ENCODE results near the gene FRMPD3. TPM values are rescaled to one million over a fixed set of nuclear protein-coding genes. Genes with fewer than 3 reads are reported as not detected.

The FRMPD3 gene
- total RNA-seq, 1 donor from 2014 or later, result 0.08 TPM

GRCh38 chrX:107448625-107448997, 841 bp upstream of the FRMPD3 start:
- TF ChIP-seq, protein P1, sequence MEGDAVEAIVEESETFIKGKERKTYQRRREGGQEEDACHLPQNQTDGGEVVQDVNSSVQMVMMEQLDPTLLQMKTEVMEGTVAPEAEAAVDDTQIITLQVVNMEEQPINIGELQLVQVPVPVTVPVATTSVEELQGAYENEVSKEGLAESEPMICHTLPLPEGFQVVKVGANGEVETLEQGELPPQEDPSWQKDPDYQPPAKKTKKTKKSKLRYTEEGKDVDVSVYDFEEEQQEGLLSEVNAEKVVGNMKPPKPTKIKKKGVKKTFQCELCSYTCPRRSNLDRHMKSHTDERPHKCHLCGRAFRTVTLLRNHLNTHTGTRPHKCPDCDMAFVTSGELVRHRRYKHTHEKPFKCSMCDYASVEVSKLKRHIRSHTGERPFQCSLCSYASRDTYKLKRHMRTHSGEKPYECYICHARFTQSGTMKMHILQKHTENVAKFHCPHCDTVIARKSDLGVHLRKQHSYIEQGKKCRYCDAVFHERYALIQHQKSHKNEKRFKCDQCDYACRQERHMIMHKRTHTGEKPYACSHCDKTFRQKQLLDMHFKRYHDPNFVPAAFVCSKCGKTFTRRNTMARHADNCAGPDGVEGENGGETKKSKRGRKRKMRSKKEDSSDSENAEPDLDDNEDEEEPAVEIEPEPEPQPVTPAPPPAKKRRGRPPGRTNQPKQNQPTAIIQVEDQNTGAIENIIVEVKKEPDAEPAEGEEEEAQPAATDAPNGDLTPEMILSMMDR (IDR thresholded peaks at IDR 0.05; ENCODE audit: unreplicated experiment), result no peak
- H3K4me3 Mint-ChIP-seq (ENCODE audit: unreplicated experiment), result peak overlapping the region; percentile 79

GRCh38 chrX:107450823-107451509, 1.5 kb downstream of the FRMPD3 start:
- Mint-ChIP-seq H3K27ac (ENCODE audit: unreplicated experiment) (no peak overlapping the region), H3K36me3 (ENCODE audit: low read depth, unreplicated experiment) (no peaks in the 10 kb centered on the region), H3K9me3 (ENCODE audit: unreplicated experiment) (no peaks in the 10 kb centered on the region), H3K4me1 (ENCODE audit: unreplicated experiment) (peaks cover 10% of the 10 kb centered on the region), H3K4me3 (ENCODE audit: unreplicated experiment) (peak overlapping the region; percentile 88), H3K27me3 (ENCODE audit: unreplicated experiment) (peaks cover 8% of the 10 kb centered on the region)
- TF ChIP-seq, protein P1 (IDR thresholded peaks at IDR 0.05; ENCODE audit: unreplicated experiment), result peak; percentile 17
- DNase-seq (ENCODE audit: low spot score), result peak; percentile 46

More at GRCh38 chrX:107448625-107448997, 841 bp upstream of the FRMPD3 start:
- Mint-ChIP-seq H3K4me1 (ENCODE audit: unreplicated experiment) (peaks cover 10% of the 10 kb centered on the region), H3K9me3 (ENCODE audit: unreplicated experiment) (no peaks in the 10 kb centered on the region), H3K27me3 (ENCODE audit: unreplicated experiment) (peaks cover 11% of the 10 kb centered on the region), H3K27ac (ENCODE audit: unreplicated experiment) (no peak overlapping the region), H3K36me3 (ENCODE audit: low read depth, unreplicated experiment) (peaks cover 3% of the 10 kb centered on the region)
- DNase-seq (ENCODE audit: low spot score), result no peak

DNA sequence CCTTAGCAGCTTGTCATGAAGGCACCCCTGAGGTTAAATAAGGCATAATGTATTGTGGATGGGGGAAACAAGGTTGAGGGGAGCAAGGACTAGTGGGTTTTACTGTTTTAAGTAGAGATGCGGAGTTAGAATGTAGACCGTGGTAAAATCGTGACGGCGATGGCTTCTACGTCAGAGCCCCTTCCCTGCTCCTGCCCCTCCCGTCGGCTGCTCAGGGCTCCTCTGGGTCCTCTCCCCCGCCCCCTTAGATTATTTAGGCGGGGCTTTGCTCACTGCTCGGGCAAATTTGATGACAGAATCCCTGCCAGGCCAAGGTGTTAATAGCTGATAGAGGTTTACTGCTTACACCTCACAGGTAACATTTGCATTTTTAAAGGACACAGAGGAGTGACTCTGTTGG, 2.3 kb downstream of the FRMPD3 start:
- Mint-ChIP-seq H3K27me3 (ENCODE audit: unreplicated experiment) (peaks cover 8% of the 10 kb centered on the region), H3K27ac (ENCODE audit: unreplicated experiment) (no peak overlapping the region), H3K4me3 (ENCODE audit: unreplicated experiment) (no peak overlapping the region), H3K4me1 (ENCODE audit: unreplicated experiment) (peaks cover 10% of the 10 kb centered on the region), H3K9me3 (ENCODE audit: unreplicated experiment) (no peaks in the 10 kb centered on the region), H3K36me3 (ENCODE audit: low read depth, unreplicated experiment) (no peaks in the 10 kb centered on the region)
- DNase-seq (ENCODE audit: low spot score), result no peak
- TF ChIP-seq, protein P1 (IDR thresholded peaks at IDR 0.05; ENCODE audit: unreplicated experiment), result no peak

DNA sequence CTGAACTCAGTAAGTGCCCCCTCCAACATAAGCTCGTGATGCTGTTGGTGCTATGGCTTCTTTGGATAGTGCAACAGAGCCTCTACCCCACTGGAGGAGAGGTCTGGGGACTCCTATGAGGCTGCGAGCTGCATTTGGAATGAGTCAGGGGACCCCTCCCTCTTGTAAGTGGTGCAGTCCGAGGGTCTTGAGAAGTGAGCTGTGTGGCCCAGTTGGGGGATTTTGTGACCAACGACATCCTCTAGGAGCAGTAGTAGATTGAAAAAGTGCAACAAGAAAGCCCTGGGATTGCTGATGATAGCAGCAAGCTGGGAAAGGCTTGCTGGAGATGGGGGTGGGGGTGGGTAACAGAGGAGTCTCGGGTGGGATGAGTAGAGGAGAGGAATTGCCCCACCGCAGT, 3.1 kb downstream of the FRMPD3 start:
- Mint-ChIP-seq H3K27me3 (ENCODE audit: unreplicated experiment) (peaks cover 6% of the 10 kb centered on the region), H3K4me3 (ENCODE audit: unreplicated experiment) (no peak overlapping the region), H3K36me3 (ENCODE audit: low read depth, unreplicated experiment) (no peaks in the 10 kb centered on the region), H3K9me3 (ENCODE audit: unreplicated experiment) (no peaks in the 10 kb centered on the region), H3K27ac (ENCODE audit: unreplicated experiment) (no peak overlapping the region), H3K4me1 (ENCODE audit: unreplicated experiment) (peaks cover 10% of the 10 kb centered on the region)
- no peak for DNase-seq (ENCODE audit: low spot score)
- TF ChIP-seq, protein P1 (IDR thresholded peaks at IDR 0.05; ENCODE audit: unreplicated experiment), result no peak

DNA sequence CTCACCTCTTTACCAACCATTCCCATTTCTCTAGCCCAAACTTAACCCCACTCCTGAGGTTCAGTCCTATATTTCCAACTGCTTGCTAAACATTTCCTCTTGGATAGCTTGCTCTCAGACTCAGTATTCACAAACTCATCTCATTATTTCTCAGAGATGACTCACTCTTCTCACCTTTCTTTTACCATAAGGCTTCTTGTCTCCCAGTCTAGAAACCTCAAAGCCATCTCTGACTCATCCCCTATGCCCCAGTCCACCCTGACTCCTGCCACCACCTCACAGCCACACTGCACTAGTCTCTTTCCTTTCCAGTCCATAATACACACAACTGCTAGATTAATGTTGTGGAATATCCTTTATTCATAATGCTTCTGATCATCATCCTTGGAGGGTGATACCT, 4.8 kb downstream of the FRMPD3 start:
- Mint-ChIP-seq H3K27ac (ENCODE audit: unreplicated experiment) (no peak overlapping the region), H3K27me3 (ENCODE audit: unreplicated experiment) (peaks cover 6% of the 10 kb centered on the region), H3K4me1 (ENCODE audit: unreplicated experiment) (peaks cover 7% of the 10 kb centered on the region), H3K4me3 (ENCODE audit: unreplicated experiment) (no peak overlapping the region), H3K36me3 (ENCODE audit: low read depth, unreplicated experiment) (peaks cover 4% of the 10 kb centered on the region), H3K9me3 (ENCODE audit: unreplicated experiment) (no peaks in the 10 kb centered on the region)
- DNase-seq (ENCODE audit: low spot score), result no peak
- TF ChIP-seq, protein P1 (IDR thresholded peaks at IDR 0.05; ENCODE audit: unreplicated experiment), result no peak
